ENCODE results near the gene WBP1L.
"Not testable (repeated sequence)": the region's sequence is repeated elsewhere in the genome, so short reads cannot be mapped to it uniquely, and the experiment has no call there.

WBP1L gene

GRCh38 chr10:102743588-102744373, at the start of gene WBP1L:
WBP1L (plus strand) TSS chr10:102743948; CDS start chr10:102744054, 106 bp downstream.
- H3K4me1 ChIP-seq = peaks cover 35% of the 10 kb centered on the region
- no peaks in the 10 kb centered on the region for H3K9me3 ChIP-seq
- TF ChIP-seq Cebpa-rat (IDR thresholded peaks at IDR 0.05) = no peak
- H3K4me2 ChIP-seq = peak within 1 kb of the TSS; percentile 95
- peak within 1 kb of the TSS; percentile 91 for H3K4me3 ChIP-seq
- H3K27me3 ChIP-seq = no peaks in the 10 kb centered on the region
- peaks cover 18% of the 10 kb centered on the region; the same call in 1 of the 2 replicates for H3K36me3 ChIP-seq
- peak within 1 kb of the TSS; percentile 86 for H3K9ac ChIP-seq
- peak within 1 kb of the TSS; percentile 77 for H3K27ac ChIP-seq
- H4K20me1 ChIP-seq = peaks cover 5% of the 10 kb centered on the region; the same call in 1 of the 2 replicates

- not testable (repeated sequence) for H3K9ac ChIP-seq, H3K4me2 ChIP-seq, H3K4me3 ChIP-seq, H3K27ac ChIP-seq, H4K20me1 ChIP-seq, H3K27me3 ChIP-seq, H3K4me1 ChIP-seq, H3K9me3 ChIP-seq
- H3K36me3 ChIP-seq = peaks cover 51% of the 10 kb centered on the region
Measured at GRCh38 chr10:102695401-102695800, 48.3 kb upstream of the WBP1L start.

GRCh38 chr10:102696736-102697135, 47.0 kb upstream of the WBP1L start:
- no peaks in the 10 kb centered on the region for H3K9me3 ChIP-seq
- peaks cover 15% of the 10 kb centered on the region; the same call in 1 of the 2 replicates for H3K4me1 ChIP-seq
- no peak overlapping the region for H3K4me2 ChIP-seq
- no peak overlapping the region for H3K27ac ChIP-seq
- peaks cover 57% of the 10 kb centered on the region for H3K36me3 ChIP-seq
- no peaks in the 10 kb centered on the region for H3K27me3 ChIP-seq
- H3K4me3 ChIP-seq = no peak overlapping the region
- no peak for TF ChIP-seq Cebpa-rat (IDR thresholded peaks at IDR 0.05)
- no peaks in the 10 kb centered on the region for H4K20me1 ChIP-seq
- H3K9ac ChIP-seq = no peak overlapping the region

- peaks cover 15% of the 10 kb centered on the region; the same call in 1 of the 2 replicates for H3K4me1 ChIP-seq
- no peaks in the 10 kb centered on the region for H3K9me3 ChIP-seq
- H3K4me3 ChIP-seq = no peak overlapping the region
- H3K27ac ChIP-seq = no peak overlapping the region
- peaks cover 53% of the 10 kb centered on the region for H3K36me3 ChIP-seq
- TF ChIP-seq Cebpa-rat (IDR thresholded peaks at IDR 0.05) = no peak
- H4K20me1 ChIP-seq = no peaks in the 10 kb centered on the region
- H3K4me2 ChIP-seq = no peak overlapping the region
- H3K27me3 ChIP-seq = no peaks in the 10 kb centered on the region
- no peak overlapping the region for H3K9ac ChIP-seq
Measured at GRCh38 chr10:102698894-102699293, 44.9 kb upstream of the WBP1L start.

- H3K4me3 ChIP-seq = no peak overlapping the region
- TF ChIP-seq Cebpa-rat (IDR thresholded peaks at IDR 0.05) = no peak
- H3K27ac ChIP-seq = no peak overlapping the region
- no peak overlapping the region for H3K9ac ChIP-seq
- peaks cover 30% of the 10 kb centered on the region for H3K4me1 ChIP-seq
- H3K9me3 ChIP-seq = no peaks in the 10 kb centered on the region
- H3K36me3 ChIP-seq = peaks cover 47% of the 10 kb centered on the region
- no peak overlapping the region for H3K4me2 ChIP-seq
- peaks cover 17% of the 10 kb centered on the region for H4K20me1 ChIP-seq
- H3K27me3 ChIP-seq = no peaks in the 10 kb centered on the region
Measured at GRCh38 chr10:102701272-102701671, 42.5 kb upstream of the WBP1L start.

GRCh38 chr10:102701796-102702195, 42.0 kb upstream of the WBP1L start:
- no peak for TF ChIP-seq Cebpa-rat (IDR thresholded peaks at IDR 0.05)
- no peak overlapping the region for H3K27ac ChIP-seq
- H3K4me1 ChIP-seq = peaks cover 33% of the 10 kb centered on the region
- H3K36me3 ChIP-seq = peaks cover 42% of the 10 kb centered on the region
- no peak overlapping the region for H3K9ac ChIP-seq
- H3K4me3 ChIP-seq = no peak overlapping the region
- H3K27me3 ChIP-seq = no peaks in the 10 kb centered on the region
- no peak overlapping the region for H3K4me2 ChIP-seq
- peaks cover 17% of the 10 kb centered on the region for H4K20me1 ChIP-seq
- no peaks in the 10 kb centered on the region for H3K9me3 ChIP-seq

GRCh38 chr10:102702742-102703141, 41.0 kb upstream of the WBP1L start:
- peaks cover 33% of the 10 kb centered on the region for H3K36me3 ChIP-seq
- no peak overlapping the region for H3K9ac ChIP-seq
- no peaks in the 10 kb centered on the region for H3K9me3 ChIP-seq
- H4K20me1 ChIP-seq = peaks cover 17% of the 10 kb centered on the region
- no peak overlapping the region for H3K4me3 ChIP-seq
- no peak overlapping the region for H3K4me2 ChIP-seq
- H3K27me3 ChIP-seq = no peaks in the 10 kb centered on the region
- TF ChIP-seq Cebpa-rat (IDR thresholded peaks at IDR 0.05) = no peak
- peaks cover 37% of the 10 kb centered on the region for H3K4me1 ChIP-seq
- no peak overlapping the region for H3K27ac ChIP-seq

GRCh38 chr10:102704915-102705314, 38.8 kb upstream of the WBP1L start:
- Histone ChIP-seq H3K36me3 (peaks cover 16% of the 10 kb centered on the region), H3K27me3 (no peaks in the 10 kb centered on the region), H3K4me3 (no peak overlapping the region), H3K4me1 (peaks cover 36% of the 10 kb centered on the region), H4K20me1 (peaks cover 17% of the 10 kb centered on the region), H3K9me3 (no peaks in the 10 kb centered on the region), H3K9ac (no peak overlapping the region), H3K27ac (no peak overlapping the region), H3K4me2 (peak overlapping the region; percentile 64)
- TF ChIP-seq Cebpa-rat (IDR thresholded peaks at IDR 0.05) = no peak

GRCh38 chr10:102705531-102705930, 38.2 kb upstream of the WBP1L start:
- Histone ChIP-seq H3K4me3 (no peak overlapping the region), H3K27me3 (no peaks in the 10 kb centered on the region), H3K4me1 (peaks cover 35% of the 10 kb centered on the region), H3K27ac (no peak overlapping the region), H4K20me1 (peaks cover 17% of the 10 kb centered on the region), H3K9me3 (no peaks in the 10 kb centered on the region), H3K9ac (no peak overlapping the region), H3K4me2 (peak overlapping the region; percentile 64), H3K36me3 (peaks cover 16% of the 10 kb centered on the region)
- TF ChIP-seq Cebpa-rat (IDR thresholded peaks at IDR 0.05) = no peak

GRCh38 chr10:102710609-102711008, 33.1 kb upstream of the WBP1L start:
- no peak for TF ChIP-seq Cebpa-rat (IDR thresholded peaks at IDR 0.05)
- Histone ChIP-seq H3K9me3 (no peaks in the 10 kb centered on the region), H3K4me1 (peaks cover 52% of the 10 kb centered on the region), H3K36me3 (no peaks in the 10 kb centered on the region), H3K4me3 (no peak overlapping the region), H3K27me3 (no peaks in the 10 kb centered on the region), H4K20me1 (peaks cover 6% of the 10 kb centered on the region; the same call in 1 of the 2 replicates), H3K4me2 (peak overlapping the region; percentile 30), H3K27ac (no peak overlapping the region), H3K9ac (no peak overlapping the region)

Measured in BLaER1 (cell line).